Head of caudate nucleus (tissue), 42 donors: ENCODE results near the gene AFF1.
"Not testable (repeated sequence)": the region's sequence is repeated elsewhere in the genome, so short reads cannot be mapped to it uniquely, and the experiment has no call there.

Source experiments
- DNase-seq, 42 donors: peaks; one replicate each; pipeline versions ENCODE4 v3.0.0 to v3.0.0-alpha.2; 2020 to 2021; ENCODE audit warnings: mixed read lengths in 7 of 42
- intact Hi-C: fragments of 100-400 bp; cut with DNase I; formaldehyde crosslinking; loops from one replicate; pipeline ENCODE4 v1.15.0; 2022

The AFF1 gene

GRCh38 chr4:87144356-87144755 lies 209.5 kb downstream of the AFF1 start:
- DNase-seq = no peak
- intact Hi-C loops = no loop called here

- intact Hi-C loops, DNase-seq: not testable (repeated sequence)
These were observed 211.1 kb downstream of the AFF1 start for GRCh38 chr4:87145934-87146333.

- intact Hi-C loops = no loop called here
- no peak for DNase-seq
These were observed 212.3 kb downstream of the AFF1 start for GRCh38 chr4:87147116-87147515.

- intact Hi-C loops = loop anchor here (2.0 kb wide), 1 partner anchor 84 kb away; no protein-coding TSS in a partner anchor
- DNase-seq = peak in 25 of 42 donors; percentile 7 to 89 (median 64)
These were observed 215.9 kb downstream of the AFF1 start for GRCh38 chr4:87150498-87151261.

GRCh38 chr4:87151730-87152129 lies 216.9 kb downstream of the AFF1 start:
- intact Hi-C loops = loop anchor here (2.0 kb wide), 1 partner anchor 83 kb away; no protein-coding TSS in a partner anchor
- no peak for DNase-seq

GRCh38 chr4:87152310-87153041 lies 217.7 kb downstream of the AFF1 start:
- DNase-seq = no peak
- intact Hi-C loops = no loop called here

- intact Hi-C loops = no loop called here
- no peak for DNase-seq
These were observed 218.5 kb downstream of the AFF1 start for GRCh38 chr4:87153078-87153870.

GRCh38 chr4:87165892-87166291 lies 231.1 kb downstream of the AFF1 start:
- DNase-seq = no peak
- intact Hi-C loops = no loop called here

- DNase-seq = no peak
- intact Hi-C loops = no loop called here
These were observed 231.6 kb downstream of the AFF1 start for GRCh38 chr4:87166296-87166854.

GRCh38 chr4:87171944-87172343 lies 237.1 kb downstream of the AFF1 start:
- intact Hi-C loops = no loop called here
- no peak for DNase-seq

- intact Hi-C loops = no loop called here
- no peak for DNase-seq
These were observed 239.9 kb downstream of the AFF1 start for GRCh38 chr4:87174672-87175071.

- intact Hi-C loops = no loop called here
- no peak for DNase-seq
These were observed 244.9 kb downstream of the AFF1 start for GRCh38 chr4:87179751-87180150.

GRCh38 chr4:87180767-87181166 lies 246.0 kb downstream of the AFF1 start:
- intact Hi-C loops = no loop called here
- no peak for DNase-seq

GRCh38 chr4:87185146-87185870 lies 250.5 kb downstream of the AFF1 start:
- no peak for DNase-seq
- intact Hi-C loops = no loop called here

- intact Hi-C loops = no loop called here
These were observed 253.2 kb downstream of the AFF1 start for GRCh38 chr4:87188048-87188447.

GRCh38 chr4:87188932-87189331 lies 254.1 kb downstream of the AFF1 start:
- DNase-seq = no peak
- intact Hi-C loops = no loop called here

More at GRCh38 chr4:87188048-87188447, 253.2 kb downstream of the AFF1 start:
- no peak for DNase-seq
